CD1c-positive myeloid dendritic cell (primary cell): ENCODE data around the gene MYO18B.
"Not testable (repeated sequence)": the region's sequence is repeated elsewhere in the genome, so short reads cannot be mapped to it uniquely, and the experiment has no call there.

Experiments
- DNase-seq: peaks from one replicate; pipeline ENCODE4 v3.0.0-alpha.2; 2016; ENCODE audit errors: extremely low spot score

The MYO18B gene

GRCh38 chr22:25942115-25942855 lies 200.3 kb downstream of the MYO18B start:
- DNase-seq: no peak

GRCh38 chr22:25942856-25943411 lies 200.9 kb downstream of the MYO18B start:
- no peak for DNase-seq

- DNase-seq: no peak
These were observed 208.1 kb downstream of the MYO18B start for GRCh38 chr22:25950111-25950510.

GRCh38 chr22:25953276-25953675 lies 211.3 kb downstream of the MYO18B start:
- no peak for DNase-seq

- no peak for DNase-seq
These were observed 211.9 kb downstream of the MYO18B start for GRCh38 chr22:25953919-25954318.

- DNase-seq: no peak
These were observed 213.3 kb downstream of the MYO18B start for GRCh38 chr22:25955323-25955722.

- DNase-seq: no peak
These were observed 214.8 kb downstream of the MYO18B start for GRCh38 chr22:25956801-25957200.

- DNase-seq: no peak
These were observed 218.1 kb downstream of the MYO18B start for GRCh38 chr22:25959818-25960774.

GRCh38 chr22:25961699-25962098 lies 219.7 kb downstream of the MYO18B start:
- no peak for DNase-seq

GRCh38 chr22:25962711-25963110 lies 220.7 kb downstream of the MYO18B start:
- DNase-seq: no peak

- DNase-seq: no peak
These were observed 223.2 kb downstream of the MYO18B start for GRCh38 chr22:25964961-25965730.

- no peak for DNase-seq
These were observed 224.5 kb downstream of the MYO18B start for GRCh38 chr22:25966448-25966913.

GRCh38 chr22:25969286-25969685 lies 227.3 kb downstream of the MYO18B start:
- no peak for DNase-seq

- DNase-seq: no peak
These were observed 227.9 kb downstream of the MYO18B start for GRCh38 chr22:25969901-25970300.

GRCh38 chr22:25970374-25970911 lies 228.5 kb downstream of the MYO18B start:
- DNase-seq: no peak

- no peak for DNase-seq
These were observed 229.2 kb downstream of the MYO18B start for GRCh38 chr22:25970999-25971811.

GRCh38 chr22:25972397-25972796 lies 230.4 kb downstream of the MYO18B start:
- no peak for DNase-seq

- DNase-seq: no peak
These were observed 234.4 kb downstream of the MYO18B start for GRCh38 chr22:25976356-25976755.

- DNase-seq: no peak
These were observed 238.0 kb downstream of the MYO18B start for GRCh38 chr22:25979968-25980367.

- DNase-seq: not testable (repeated sequence)
These were observed 242.9 kb downstream of the MYO18B start for GRCh38 chr22:25984911-25985310.
